Neural progenitor cell (in vitro differentiated cells): ENCODE data around the gene DISP3. TPM values are rescaled to one million over a fixed set of nuclear protein-coding genes. Genes with fewer than 3 reads are reported as not detected.

ENCODE experiments used
- DNase-seq: peaks from one replicate; pipeline ENCODE4 v3.0.0-alpha.2; 2016; ENCODE audit warnings: low spot score
- H2AFZ ChIP-seq: fragments of 200-600 bp; sonication (generic); replicated peaks from 2 replicates; pipeline ENCODE4 v1.6.1; 2016; ENCODE audit warnings: antibody characterized with exemption
- H3F3A ChIP-seq: fragments of 200-600 bp; sonication (generic); 2 replicates; pipeline ENCODE4 v1.6.1; 2016; ENCODE audit warnings: antibody characterized with exemption, low read depth
- H3K27ac ChIP-seq: fragments of 200-600 bp; sonication (generic); 2 replicates; pipeline ENCODE4 v1.5.1; 2016; ENCODE audit warnings: mild to moderate bottlenecking
- H3K27me3 ChIP-seq: fragments of 200-600 bp; sonication (generic); 2 replicates; pipeline ENCODE4 v1.6.1; 2016; ENCODE audit warnings: mild to moderate bottlenecking, moderate library complexity
- H3K36me3 ChIP-seq: fragments of 200-600 bp; sonication (generic); 2 replicates; pipeline ENCODE4 v1.5.1; 2016
- H3K4me1 ChIP-seq: fragments of 200-600 bp; sonication (generic); 2 replicates; pipeline ENCODE4 v1.6.1; 2016; ENCODE audit warnings: mixed run types
- H3K4me2 ChIP-seq: fragments of 200-600 bp; sonication (generic); 2 replicates; pipeline ENCODE4 v1.6.1; 2016
- H3K4me3 ChIP-seq: fragments of 200-600 bp; sonication (generic); 2 replicates; pipeline ENCODE4 v1.5.1; 2016
- H3K79me2 ChIP-seq: fragments of 200-600 bp; sonication (generic); 2 replicates; pipeline ENCODE4 v1.6.1; 2016; ENCODE audit warnings: low read depth
- H3K9ac ChIP-seq: fragments of 200-600 bp; sonication (generic); 2 replicates; pipeline ENCODE4 v1.6.1; 2016
- H3K9me3 ChIP-seq: fragments of 200-600 bp; sonication (generic); 2 replicates; pipeline ENCODE4 v1.5.1; 2016; ENCODE audit warnings: low read depth
- H4K20me1 ChIP-seq: fragments of 200-600 bp; sonication (generic); 2 replicates; pipeline ENCODE4 v1.6.1; 2016; ENCODE audit warnings: low read depth
- H3K27ac Mint-ChIP-seq: 3 replicates; pipeline ENCODE4 v1.8.0; 2021; ENCODE audit warnings: mixed read lengths
- H3K27me3 Mint-ChIP-seq: 2 replicates; pipeline ENCODE4 v1.8.0; 2022; ENCODE audit warnings: low read depth, mild to moderate bottlenecking, inconsistent platforms, moderate library complexity, mixed read lengths; ENCODE audit not compliant: insufficient read depth
- H3K36me3 Mint-ChIP-seq: 3 replicates; pipeline ENCODE4 v1.8.0; 2021; ENCODE audit warnings: mixed read lengths
- H3K4me1 Mint-ChIP-seq: 3 replicates; pipeline ENCODE4 v1.8.0; 2021; ENCODE audit warnings: mixed read lengths
- H3K4me3 Mint-ChIP-seq: 3 replicates; pipeline ENCODE4 v1.8.0; 2021; ENCODE audit warnings: mild to moderate bottlenecking, moderate library complexity, mixed read lengths
- H3K9me3 Mint-ChIP-seq: 3 replicates; pipeline ENCODE4 v1.8.0; 2020; ENCODE audit warnings: mixed read lengths
- CTCF ChIP-seq: fragments of 200-600 bp; sonication (generic); IDR thresholded peaks from 2 replicates; pipeline ENCODE4 v1.5.1; 2017; ENCODE audit warnings: antibody characterized with exemption, mild to moderate bottlenecking
- EZH2 ChIP-seq: fragments of 200-600 bp; sonication (generic); IDR thresholded peaks from 2 replicates; pipeline ENCODE4 v1.6.1; 2017; ENCODE audit warnings: antibody characterized with exemption, mild to moderate bottlenecking, moderate library complexity
- EZH2phosphoT487 ChIP-seq: fragments of 200-600 bp; sonication (generic); IDR thresholded peaks from 2 replicates; pipeline ENCODE4 v1.6.1; 2017; ENCODE audit warnings: antibody characterized with exemption
- total RNA-seq: library from RNA; depleted of rRNA; stranded (reverse); fragments of >200 nt; gene quantifications from 2 replicates; pipeline ENCODE4 v1.2.3, GENCODE V29; 2015; ENCODE audit warnings: low replicate concordance

The DISP3 gene
- total RNA-seq, 1 donor from 2014 or later = 2.0 TPM

DNA sequence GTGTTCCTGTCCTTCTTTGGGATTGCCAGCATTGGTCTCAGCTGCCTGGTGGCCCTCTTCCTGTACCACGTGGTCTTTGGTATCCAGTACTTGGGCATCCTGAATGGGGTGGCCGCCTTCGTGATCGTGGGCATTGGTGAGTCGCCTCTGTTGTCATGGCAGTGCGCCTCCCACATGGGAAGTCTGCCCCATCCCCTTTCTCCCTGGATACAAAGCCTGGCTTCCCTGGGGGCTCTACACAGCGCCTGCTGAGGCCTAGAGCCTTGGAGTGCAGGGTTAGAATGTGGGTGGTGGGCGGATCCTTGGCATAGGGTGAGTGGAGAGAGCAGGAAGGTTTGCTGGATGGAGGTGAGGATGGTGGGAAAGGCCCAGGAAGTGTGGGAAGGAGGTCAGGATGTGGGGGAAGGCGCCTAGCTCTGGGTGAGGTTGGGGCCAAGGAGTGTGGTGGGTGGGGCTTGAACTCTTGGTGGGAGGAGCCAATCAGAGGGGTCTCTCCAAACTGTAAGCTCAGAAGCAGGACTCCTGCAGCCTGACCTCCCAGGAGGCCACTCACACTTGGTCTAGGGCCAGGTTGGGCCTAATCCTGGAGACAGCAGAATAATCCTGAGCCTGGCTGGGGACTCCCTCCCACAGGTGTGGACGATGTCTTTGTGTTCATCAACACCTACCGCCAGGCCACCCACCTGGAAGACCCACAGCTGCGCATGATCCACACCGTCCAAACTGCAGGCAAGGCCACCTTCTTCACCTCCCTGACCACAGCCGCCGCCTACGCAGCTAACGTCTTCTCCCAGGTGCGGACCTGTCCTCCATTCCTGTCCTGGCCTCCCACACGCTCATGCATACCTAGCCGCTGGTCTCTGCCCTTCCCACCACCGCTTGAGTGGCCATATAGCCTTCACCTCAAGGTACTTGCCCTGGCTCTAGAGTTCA is 36.7 kb downstream of the DISP3 start:
- peak overlapping the region; percentile 85 for H3K27ac Mint-ChIP-seq
- H4K20me1 ChIP-seq = no peaks in the 10 kb centered on the region
- no peaks in the 10 kb centered on the region for H3K27me3 ChIP-seq
- no peaks in the 10 kb centered on the region for H3K79me2 ChIP-seq
- H3K36me3 Mint-ChIP-seq = peaks cover 30% of the 10 kb centered on the region
- H3K4me2 ChIP-seq = no peak overlapping the region
- TF ChIP-seq EZH2phosphoT487 (no peak), CTCF (no peak), EZH2 (no peak)
- no peaks in the 10 kb centered on the region for H3K36me3 ChIP-seq
- DNase-seq = no peak
- H3K27me3 Mint-ChIP-seq = peaks cover 2% of the 10 kb centered on the region
- no peaks in the 10 kb centered on the region for H3K4me1 ChIP-seq
- no peak overlapping the region for H3K9ac ChIP-seq
- H2AFZ ChIP-seq = no peak overlapping the region
- no peak overlapping the region for H3K27ac ChIP-seq
- H3K9me3 ChIP-seq = no peaks in the 10 kb centered on the region
- H3K4me1 Mint-ChIP-seq = peaks cover 2% of the 10 kb centered on the region
- H3F3A ChIP-seq = no peaks in the 10 kb centered on the region
- peaks cover 3% of the 10 kb centered on the region for H3K9me3 Mint-ChIP-seq
- no peak overlapping the region for H3K4me3 ChIP-seq
- H3K4me3 Mint-ChIP-seq = no peak overlapping the region

DNA sequence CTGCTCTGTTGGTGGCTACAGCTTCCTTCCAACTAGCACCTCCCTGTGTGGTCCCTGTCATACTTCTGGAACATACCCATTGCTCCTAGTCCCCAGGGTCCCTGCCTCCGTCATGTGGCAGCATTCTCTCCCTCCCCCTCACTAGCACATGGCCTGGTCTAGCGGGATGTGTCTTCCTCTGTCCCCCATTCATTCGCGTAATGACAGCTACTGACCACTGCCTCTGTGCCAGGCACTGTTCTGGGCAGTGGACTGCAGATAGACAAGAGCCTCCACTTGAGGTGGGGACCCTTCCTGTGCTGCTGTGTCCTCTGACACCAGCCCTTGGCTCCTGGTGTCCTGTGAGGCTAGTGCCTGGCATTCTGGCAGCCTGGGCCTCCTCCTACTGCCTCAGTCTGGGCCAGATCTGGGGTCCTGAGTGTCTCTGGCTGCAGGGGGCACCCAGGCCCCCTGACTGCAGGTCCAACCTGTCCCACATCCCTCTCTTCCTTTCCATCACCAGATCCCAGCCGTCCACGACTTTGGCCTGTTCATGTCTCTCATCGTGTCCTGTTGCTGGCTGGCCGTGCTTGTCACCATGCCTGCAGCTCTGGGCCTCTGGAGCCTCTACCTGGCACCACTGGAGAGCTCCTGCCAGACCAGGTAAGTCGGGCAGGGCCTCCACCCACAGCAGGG is 38.1 kb downstream of the DISP3 start:
- no peak for DNase-seq
- H3K4me2 ChIP-seq = no peak overlapping the region
- no peaks in the 10 kb centered on the region for H3K36me3 ChIP-seq
- peaks cover 3% of the 10 kb centered on the region for H3K9me3 Mint-ChIP-seq
- no peaks in the 10 kb centered on the region for H3K79me2 ChIP-seq
- H3K27ac ChIP-seq = no peak overlapping the region
- no peak overlapping the region for H2AFZ ChIP-seq
- no peaks in the 10 kb centered on the region for H4K20me1 ChIP-seq
- TF ChIP-seq EZH2 = no peak
- TF ChIP-seq CTCF = no peak
- H3K4me3 Mint-ChIP-seq = no peak overlapping the region
- peaks cover 2% of the 10 kb centered on the region for H3K27me3 Mint-ChIP-seq
- no peaks in the 10 kb centered on the region for H3F3A ChIP-seq
- H3K27me3 ChIP-seq = no peaks in the 10 kb centered on the region
- no peak overlapping the region for H3K27ac Mint-ChIP-seq
- H3K4me1 Mint-ChIP-seq = peaks cover 2% of the 10 kb centered on the region
- H3K36me3 Mint-ChIP-seq = peaks cover 21% of the 10 kb centered on the region
- no peaks in the 10 kb centered on the region for H3K4me1 ChIP-seq
- no peaks in the 10 kb centered on the region for H3K9me3 ChIP-seq
- no peak overlapping the region for H3K4me3 ChIP-seq
- H3K9ac ChIP-seq = no peak overlapping the region

- H3K9me3 ChIP-seq = no peaks in the 10 kb centered on the region
- Mint-ChIP-seq H3K4me1 (peaks cover 2% of the 10 kb centered on the region), H3K27ac (no peak overlapping the region), H3K4me3 (no peak overlapping the region), H3K36me3 (peaks cover 12% of the 10 kb centered on the region), H3K9me3 (no peaks in the 10 kb centered on the region), H3K27me3 (no peaks in the 10 kb centered on the region)
- no peak for DNase-seq
- H3K27ac ChIP-seq = no peak overlapping the region
- H3K27me3 ChIP-seq = no peaks in the 10 kb centered on the region
- H3K4me1 ChIP-seq = no peaks in the 10 kb centered on the region
- H3K36me3 ChIP-seq = no peaks in the 10 kb centered on the region
- no peaks in the 10 kb centered on the region for H4K20me1 ChIP-seq
- no peaks in the 10 kb centered on the region for H3F3A ChIP-seq
- H3K79me2 ChIP-seq = no peaks in the 10 kb centered on the region
- H3K4me2 ChIP-seq = no peak overlapping the region
- H2AFZ ChIP-seq = no peak overlapping the region
- no peak overlapping the region for H3K9ac ChIP-seq
- TF ChIP-seq CTCF = no peak
- TF ChIP-seq EZH2phosphoT487 = no peak
- TF ChIP-seq EZH2 = no peak
- no peak overlapping the region for H3K4me3 ChIP-seq
Observed at GRCh38 chr1:11518016-11518701, 39.2 kb downstream of the DISP3 start.
